ENCODE measurements around the gene CDS2. TPM values are rescaled to one million over a fixed set of nuclear protein-coding genes. Genes with fewer than 3 reads are reported as not detected.

The CDS2 gene
- total RNA-seq, 1 experiment from 2014 or later: 26.3 TPM

DNA sequence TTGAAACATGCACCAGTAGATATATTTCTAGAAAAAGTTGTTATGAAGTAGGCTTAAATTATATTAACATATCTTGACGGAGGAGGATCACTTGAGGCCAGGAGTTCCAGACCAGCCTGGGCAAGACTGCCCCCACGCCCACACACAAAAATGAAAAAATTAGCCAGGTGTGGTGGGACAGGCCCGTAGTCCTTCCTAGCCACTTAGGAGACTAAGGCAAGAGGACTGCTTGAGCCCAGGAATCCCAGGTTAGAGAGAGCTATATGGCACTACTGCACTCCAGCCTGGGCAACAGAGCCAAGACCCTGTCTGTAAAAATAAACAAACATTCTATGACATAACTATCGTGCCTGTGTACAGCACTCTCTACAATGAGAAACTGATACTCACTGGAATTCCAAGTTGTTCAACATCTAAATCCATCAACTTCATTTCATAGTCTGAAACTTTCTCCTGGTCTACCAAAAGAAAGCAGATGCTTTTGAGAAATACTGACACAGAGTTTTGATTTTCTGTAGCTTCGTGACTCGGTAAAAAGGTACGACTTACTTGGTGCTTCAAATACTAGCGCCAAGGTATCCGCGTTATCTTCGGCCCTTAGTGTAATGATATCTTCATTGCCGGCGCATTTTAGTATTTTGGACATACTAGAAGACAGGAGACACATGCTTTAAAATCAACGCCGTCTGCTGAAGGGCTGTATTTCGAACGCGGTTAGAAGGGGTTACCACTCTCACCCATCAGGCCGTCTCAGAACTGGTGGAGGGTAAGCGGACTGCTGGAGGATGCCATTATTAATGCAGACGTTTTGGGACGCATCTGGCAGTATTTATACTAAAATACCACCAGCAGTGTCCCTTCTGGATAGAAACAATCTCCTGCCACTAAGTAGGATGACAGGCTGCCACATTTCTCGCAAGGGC, 8.3 kb upstream of the CDS2 start:
- intact Hi-C loops (cut with micrococcal nuclease): no loop called here
- no TSS peak for BruUV-seq (replicated peaks)
- H3K27me3 Mint-ChIP-seq (ENCODE audit: insufficient read depth, unreplicated experiment): no peaks in the 10 kb centered on the region
- peaks cover 41% of the 10 kb centered on the region for H3K36me3 Mint-ChIP-seq (ENCODE audit: insufficient read depth, unreplicated experiment)
- TF ChIP-seq, protein P1, sequence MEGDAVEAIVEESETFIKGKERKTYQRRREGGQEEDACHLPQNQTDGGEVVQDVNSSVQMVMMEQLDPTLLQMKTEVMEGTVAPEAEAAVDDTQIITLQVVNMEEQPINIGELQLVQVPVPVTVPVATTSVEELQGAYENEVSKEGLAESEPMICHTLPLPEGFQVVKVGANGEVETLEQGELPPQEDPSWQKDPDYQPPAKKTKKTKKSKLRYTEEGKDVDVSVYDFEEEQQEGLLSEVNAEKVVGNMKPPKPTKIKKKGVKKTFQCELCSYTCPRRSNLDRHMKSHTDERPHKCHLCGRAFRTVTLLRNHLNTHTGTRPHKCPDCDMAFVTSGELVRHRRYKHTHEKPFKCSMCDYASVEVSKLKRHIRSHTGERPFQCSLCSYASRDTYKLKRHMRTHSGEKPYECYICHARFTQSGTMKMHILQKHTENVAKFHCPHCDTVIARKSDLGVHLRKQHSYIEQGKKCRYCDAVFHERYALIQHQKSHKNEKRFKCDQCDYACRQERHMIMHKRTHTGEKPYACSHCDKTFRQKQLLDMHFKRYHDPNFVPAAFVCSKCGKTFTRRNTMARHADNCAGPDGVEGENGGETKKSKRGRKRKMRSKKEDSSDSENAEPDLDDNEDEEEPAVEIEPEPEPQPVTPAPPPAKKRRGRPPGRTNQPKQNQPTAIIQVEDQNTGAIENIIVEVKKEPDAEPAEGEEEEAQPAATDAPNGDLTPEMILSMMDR (IDR thresholded peaks at IDR 0.05; ENCODE audit: unreplicated experiment): no peak
- peak overlapping the region; percentile 90 for H3K4me3 Mint-ChIP-seq (ENCODE audit: unreplicated experiment)
- peak overlapping the region; percentile 46 for H3K27ac Mint-ChIP-seq (ENCODE audit: low read depth, unreplicated experiment)
- CTCF ChIA-PET: interaction anchor here (0.6 to 4.0 kb wide), 5 partner anchors 8 to 454 kb away, joined by 3 to 36 read pairs (median 5); partner anchors contain the start of gene CDS2
- H3K9me3 Mint-ChIP-seq (ENCODE audit: unreplicated experiment): no peaks in the 10 kb centered on the region
- POLR2A ChIA-PET: interaction anchor here (0.6 to 2.5 kb wide), 12 partner anchors 7 to 632 kb away, joined by 3 to 22 read pairs (median 4); partner anchors contain the start of gene SHLD1
- peak; percentile 4 for DNase-seq (ENCODE audit: unreplicated experiment)
- H3K4me1 Mint-ChIP-seq (ENCODE audit: insufficient read depth, unreplicated experiment): peaks cover 21% of the 10 kb centered on the region

DNA sequence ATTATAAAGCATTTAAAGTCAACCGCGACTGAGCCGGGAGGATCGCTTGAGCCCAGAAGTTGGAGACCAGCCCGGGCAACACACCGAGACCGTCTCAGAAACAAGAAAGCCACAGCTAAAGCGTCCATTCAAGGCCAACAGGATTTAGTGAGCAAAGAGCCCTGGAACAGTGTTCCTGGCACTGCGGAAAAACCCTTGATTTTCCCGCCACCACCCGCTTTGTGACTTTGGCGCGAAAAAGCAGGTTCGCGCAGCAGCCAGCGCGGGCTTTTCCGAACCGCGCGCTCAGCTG, 7.7 kb upstream of the CDS2 start:
- H3K4me3 Mint-ChIP-seq (ENCODE audit: unreplicated experiment): peak overlapping the region; percentile 90
- H3K9me3 Mint-ChIP-seq (ENCODE audit: unreplicated experiment): no peaks in the 10 kb centered on the region
- H3K4me1 Mint-ChIP-seq (ENCODE audit: insufficient read depth, unreplicated experiment): peaks cover 21% of the 10 kb centered on the region
- no peak for DNase-seq (ENCODE audit: unreplicated experiment)
- BruUV-seq (replicated peaks): no TSS peak
- H3K27me3 Mint-ChIP-seq (ENCODE audit: insufficient read depth, unreplicated experiment): no peaks in the 10 kb centered on the region
- intact Hi-C loops (cut with micrococcal nuclease): no loop called here
- TF ChIP-seq, protein P1 (IDR thresholded peaks at IDR 0.05; ENCODE audit: unreplicated experiment): no peak
- POLR2A ChIA-PET: interaction anchor here (0.6 to 2.5 kb wide), 16 partner anchors 8 to 889 kb away, joined by 3 to 22 read pairs (median 4); partner anchors contain the start of gene SHLD1
- peaks cover 41% of the 10 kb centered on the region for H3K36me3 Mint-ChIP-seq (ENCODE audit: insufficient read depth, unreplicated experiment)
- no peak overlapping the region for H3K27ac Mint-ChIP-seq (ENCODE audit: low read depth, unreplicated experiment)
- CTCF ChIA-PET: interaction anchor here (0.6 to 4.0 kb wide), 6 partner anchors 8 to 454 kb away, joined by 5 to 36 read pairs (median 7); partner anchors contain the start of gene CDS2

DNA sequence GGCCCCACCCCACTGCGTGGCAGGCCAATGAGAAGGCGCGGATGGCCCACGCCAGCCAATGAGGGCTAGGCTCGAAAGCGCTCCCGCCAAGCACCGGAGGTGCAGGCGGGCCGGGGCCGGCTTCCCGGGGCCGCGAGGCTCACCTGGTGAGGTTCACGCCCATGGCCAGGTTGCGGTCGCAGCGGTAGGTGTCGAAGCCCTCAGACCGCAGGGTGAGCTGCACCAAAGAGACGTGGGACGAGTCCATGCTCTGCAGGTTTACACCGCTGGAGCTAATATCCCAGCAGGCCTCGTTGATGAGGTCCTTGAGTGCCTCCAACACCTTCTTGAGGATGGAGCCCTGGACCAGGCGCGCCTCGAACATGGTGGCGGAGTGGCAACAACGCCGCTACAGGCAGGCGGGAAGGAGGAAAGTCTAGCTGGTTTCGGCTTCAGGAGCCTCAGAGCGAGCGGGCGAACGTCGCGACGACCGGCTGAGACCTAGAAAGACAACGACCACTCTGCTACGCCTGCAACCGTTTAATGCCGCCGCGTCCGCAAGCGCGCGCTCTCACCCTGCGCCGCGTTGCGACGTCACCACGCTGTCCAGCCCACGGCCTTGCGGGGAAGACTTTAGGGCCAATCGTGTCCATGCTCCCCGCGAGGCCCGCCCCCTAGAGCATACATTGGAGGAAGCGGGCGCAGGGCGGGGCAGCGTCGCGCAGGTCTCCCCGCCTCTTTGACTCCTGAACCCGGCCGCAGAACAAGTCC, 7.2 kb upstream of the CDS2 start, which contains the start of gene PCNA:
PCNA (minus strand) TSS at position 524 of the 750 bp plus-strand sequence; CDS start at position 364, 160 bp downstream.
- ChIA-PET POLR2A (interaction anchor here (0.6 to 2.5 kb wide), 29 partner anchors 8 to 1003 kb away, joined by 3 to 22 read pairs (median 4); partner anchors contain the start of gene FERMT1), CTCF (interaction anchor here (1.2 to 4.0 kb wide), 7 partner anchors 7 to 358 kb away, joined by 3 to 36 read pairs (median 6); partner anchors contain the start of gene CDS2)
- peak within 1 kb of the TSS; percentile 90 for H3K4me3 Mint-ChIP-seq (ENCODE audit: unreplicated experiment)
- BruUV-seq (replicated peaks): TSS peak; percentile 47
- intact Hi-C loops (cut with micrococcal nuclease): no loop called here
- peaks cover 21% of the 10 kb centered on the region for H3K4me1 Mint-ChIP-seq (ENCODE audit: insufficient read depth, unreplicated experiment)
- peak within 1 kb of the TSS; percentile 92 for H3K27ac Mint-ChIP-seq (ENCODE audit: low read depth, unreplicated experiment)
- TF ChIP-seq, protein P1 (IDR thresholded peaks at IDR 0.05; ENCODE audit: unreplicated experiment): no peak
- H3K9me3 Mint-ChIP-seq (ENCODE audit: unreplicated experiment): no peaks in the 10 kb centered on the region
- peaks cover 38% of the 10 kb centered on the region for H3K36me3 Mint-ChIP-seq (ENCODE audit: insufficient read depth, unreplicated experiment)
- H3K27me3 Mint-ChIP-seq (ENCODE audit: insufficient read depth, unreplicated experiment): no peaks in the 10 kb centered on the region
- peak; percentile 98 for DNase-seq (ENCODE audit: unreplicated experiment)

Data from MCF 10A (cell line).